Prostate gland (tissue), 2 donors: ENCODE data around the gene RAB6C.
"Not testable (repeated sequence)": the region's sequence is repeated elsewhere in the genome, so short reads cannot be mapped to it uniquely, and the experiment has no call there.

Source experiments
- POLR2A ChIP-seq: fragments of 450-650 bp; IDR thresholded peaks from one replicate; pipeline ENCODE4 v1.6.1; 2016; ENCODE audit warnings: antibody characterized with exemption, mild to moderate bottlenecking
- POLR2AphosphoS5 ChIP-seq: sonication (generic); formaldehyde crosslinking; IDR thresholded peaks from one replicate; pipeline ENCODE4 v1.6.1; 2017; ENCODE audit warnings: antibody characterized with exemption
- TF ChIP-seq, protein P1 (sequence below), 4 experiments: fragments of 200-600 bp in 2 of 4; fragments of 450-650 bp in 2 of 4; sonication (generic) in 2 of 4; IDR thresholded peaks; 1 replicate in 3 of 4; 2 replicates in 1 of 4; pipeline ENCODE4 v1.5.1; 2016 to 2019; ENCODE audit warnings: antibody characterized with exemption in 4 of 4, mild to moderate bottlenecking in 2 of 4, moderate library complexity in 2 of 4

DNA sequence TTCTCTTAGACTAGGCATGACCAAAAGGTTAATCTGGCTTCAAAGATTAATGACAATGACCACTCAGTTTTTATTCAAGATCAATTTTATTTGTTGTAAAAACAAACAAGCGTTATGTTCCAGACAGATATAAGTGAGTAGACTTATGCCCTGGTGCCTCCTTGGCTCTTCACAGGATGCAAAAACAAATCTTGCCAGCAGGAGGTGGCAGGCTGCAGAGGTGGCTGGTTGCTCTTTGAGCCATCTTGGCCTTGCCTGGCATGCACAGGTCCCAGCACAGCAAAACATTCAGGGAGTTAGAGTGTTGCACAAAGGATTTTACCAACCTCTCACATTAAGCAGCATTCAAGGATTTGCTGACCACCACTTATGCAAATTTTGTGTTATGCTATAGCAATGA, 46.5 kb downstream of the RAB6C start:
- TF ChIP-seq, protein P1, sequence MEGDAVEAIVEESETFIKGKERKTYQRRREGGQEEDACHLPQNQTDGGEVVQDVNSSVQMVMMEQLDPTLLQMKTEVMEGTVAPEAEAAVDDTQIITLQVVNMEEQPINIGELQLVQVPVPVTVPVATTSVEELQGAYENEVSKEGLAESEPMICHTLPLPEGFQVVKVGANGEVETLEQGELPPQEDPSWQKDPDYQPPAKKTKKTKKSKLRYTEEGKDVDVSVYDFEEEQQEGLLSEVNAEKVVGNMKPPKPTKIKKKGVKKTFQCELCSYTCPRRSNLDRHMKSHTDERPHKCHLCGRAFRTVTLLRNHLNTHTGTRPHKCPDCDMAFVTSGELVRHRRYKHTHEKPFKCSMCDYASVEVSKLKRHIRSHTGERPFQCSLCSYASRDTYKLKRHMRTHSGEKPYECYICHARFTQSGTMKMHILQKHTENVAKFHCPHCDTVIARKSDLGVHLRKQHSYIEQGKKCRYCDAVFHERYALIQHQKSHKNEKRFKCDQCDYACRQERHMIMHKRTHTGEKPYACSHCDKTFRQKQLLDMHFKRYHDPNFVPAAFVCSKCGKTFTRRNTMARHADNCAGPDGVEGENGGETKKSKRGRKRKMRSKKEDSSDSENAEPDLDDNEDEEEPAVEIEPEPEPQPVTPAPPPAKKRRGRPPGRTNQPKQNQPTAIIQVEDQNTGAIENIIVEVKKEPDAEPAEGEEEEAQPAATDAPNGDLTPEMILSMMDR (IDR thresholded peaks at IDR 0.05): not testable (repeated sequence)
- TF ChIP-seq POLR2AphosphoS5, POLR2A: not testable (repeated sequence)
